GM19240 (cell line): Measurements from ENCODE around the gene VAV2.

Experiments used
- DNase-seq: peaks from one replicate; pipeline ENCODE4 v3.0.0; 2011; ENCODE audit warnings: low spot score; ENCODE audit not compliant: insufficient read length

The VAV2 gene

GRCh38 chr9:133891741-133892140, 100.4 kb downstream of the VAV2 start:
- no peak for DNase-seq

- no peak for DNase-seq
These were observed 101.5 kb downstream of the VAV2 start for GRCh38 chr9:133890583-133890982.

GRCh38 chr9:133889584-133890301, 102.4 kb downstream of the VAV2 start:
- DNase-seq, result no peak

- DNase-seq, result no peak
These were observed 103.2 kb downstream of the VAV2 start for GRCh38 chr9:133888809-133889491.

GRCh38 chr9:133888048-133888808, 103.9 kb downstream of the VAV2 start:
- DNase-seq, result no peak

GRCh38 chr9:133887540-133888047, 104.5 kb downstream of the VAV2 start:
- DNase-seq, result no peak

GRCh38 chr9:133886563-133887501, 105.3 kb downstream of the VAV2 start:
- no peak for DNase-seq

GRCh38 chr9:133884907-133885744, 107.0 kb downstream of the VAV2 start:
- DNase-seq, result no peak

- no peak for DNase-seq
These were observed 109.0 kb downstream of the VAV2 start for GRCh38 chr9:133882849-133883755.

- DNase-seq, result no peak
These were observed 110.3 kb downstream of the VAV2 start for GRCh38 chr9:133881671-133882381.

GRCh38 chr9:133880851-133881661, 111.1 kb downstream of the VAV2 start:
- no peak for DNase-seq

- DNase-seq, result no peak
These were observed 112.0 kb downstream of the VAV2 start for GRCh38 chr9:133880136-133880535.

GRCh38 chr9:133879615-133880014, 112.5 kb downstream of the VAV2 start:
- no peak for DNase-seq

GRCh38 chr9:133878402-133878801, 113.7 kb downstream of the VAV2 start:
- DNase-seq, result no peak

GRCh38 chr9:133877967-133878366, 114.2 kb downstream of the VAV2 start:
- DNase-seq, result no peak

- no peak for DNase-seq
These were observed 114.8 kb downstream of the VAV2 start for GRCh38 chr9:133877327-133877726.

- no peak for DNase-seq
These were observed 115.3 kb downstream of the VAV2 start for GRCh38 chr9:133876836-133877235.

GRCh38 chr9:133876144-133876543, 116.0 kb downstream of the VAV2 start:
- no peak for DNase-seq
